ENCODE data around the gene PRKAR2A.
A peak's percentile ranks its signal among the peaks of the same experiment; 100 is the strongest.
"Not testable (repeated sequence)": the region's sequence is repeated elsewhere in the genome, so short reads cannot be mapped to it uniquely, and the experiment has no call there.

PRKAR2A gene

GRCh38 chr3:48725185-48725855 lies 122.4 kb downstream of the PRKAR2A start:
- DNase-seq: not testable (repeated sequence)

- DNase-seq: no peak
These were observed 123.9 kb downstream of the PRKAR2A start for GRCh38 chr3:48723725-48724124.

DNA sequence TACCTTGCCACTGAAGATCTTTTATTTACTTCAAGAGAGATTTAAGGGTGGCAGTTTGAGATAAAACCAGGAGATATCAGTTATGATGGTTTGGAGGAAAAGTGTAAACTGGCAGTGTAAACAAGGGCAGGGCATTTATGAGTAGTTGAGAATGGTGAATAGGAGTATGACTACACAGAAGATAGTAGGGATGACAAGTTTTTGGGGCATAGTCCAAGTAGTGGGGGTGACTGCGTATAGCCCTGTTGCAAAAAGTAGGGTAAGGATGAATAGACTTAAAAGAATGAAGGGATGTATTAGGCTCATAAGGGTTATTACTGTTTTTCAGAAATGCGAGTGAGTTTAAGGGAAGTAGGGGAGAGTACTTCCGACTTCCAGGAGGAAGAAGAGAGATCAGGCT lies 124.4 kb downstream of the PRKAR2A start:
- not testable (repeated sequence) for DNase-seq

DNA sequence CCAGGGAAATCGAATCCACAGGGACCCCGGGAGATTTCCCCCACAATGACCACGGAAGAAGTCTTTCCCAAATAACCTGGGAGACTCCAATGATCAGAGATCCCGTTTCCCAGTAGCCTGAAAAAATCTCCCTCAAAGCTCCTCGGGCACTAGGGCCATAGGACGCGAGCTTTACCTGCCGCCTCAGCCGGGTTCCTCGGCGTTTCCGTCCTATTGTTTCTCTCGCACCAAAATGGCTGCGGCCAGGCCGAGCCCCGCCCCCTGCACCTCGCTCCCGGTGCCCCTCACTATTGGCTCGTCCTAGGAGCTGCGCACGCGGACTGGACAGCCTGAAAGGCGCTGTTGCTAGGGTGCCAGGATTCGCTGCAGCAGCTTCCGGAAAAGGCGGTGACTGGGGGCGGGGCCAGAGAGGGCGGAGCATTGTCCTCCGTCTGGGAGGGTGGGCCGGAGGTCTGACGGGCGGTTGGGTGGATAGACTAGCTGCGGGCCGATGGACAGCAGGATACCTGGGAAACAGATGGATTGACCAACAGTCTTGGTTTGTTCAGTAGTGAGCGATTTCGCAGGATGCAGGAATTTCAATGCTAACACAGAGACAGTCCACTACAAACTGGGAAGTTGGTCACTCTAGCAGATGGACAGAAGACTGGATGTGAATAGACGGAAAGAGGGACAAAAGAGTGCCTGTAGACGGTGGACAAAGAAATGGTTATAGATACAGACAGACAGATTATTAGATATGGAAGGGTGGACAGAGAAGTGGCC lies 130.5 kb downstream of the PRKAR2A start, which contains the start of gene IP6K2:
Gene IP6K2 (minus strand): TSS at position 240 of the 765 bp plus-strand sequence. CDS start 21,930 bp downstream, outside the sequence.
- peak; percentile 97 for DNase-seq

DNA sequence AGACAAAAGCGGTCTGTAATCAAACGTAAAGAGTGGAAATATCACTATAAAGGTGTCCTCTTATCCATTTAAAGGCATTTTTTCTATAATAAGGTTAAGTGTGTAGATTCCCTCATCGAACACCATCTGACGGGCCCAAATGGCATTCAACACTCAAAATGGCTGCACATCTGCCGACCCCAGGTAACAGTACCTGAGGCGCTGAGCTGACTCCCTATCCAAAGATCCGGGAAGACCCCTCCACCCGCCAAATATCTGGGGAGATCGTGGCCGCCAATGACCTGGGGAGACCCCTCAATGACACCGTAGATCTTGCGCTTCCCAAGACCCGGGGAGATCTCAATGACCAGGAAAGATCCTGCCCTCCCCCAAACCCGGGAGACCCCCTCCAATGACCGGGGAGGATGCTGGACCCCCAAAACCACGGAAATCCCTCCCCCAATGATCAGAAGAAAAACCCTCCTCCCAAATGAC lies 131.1 kb downstream of the PRKAR2A start:
- no peak for DNase-seq

GRCh38 chr3:48715174-48715800 lies 132.4 kb downstream of the PRKAR2A start:
- DNase-seq: peak; percentile 20

DNA sequence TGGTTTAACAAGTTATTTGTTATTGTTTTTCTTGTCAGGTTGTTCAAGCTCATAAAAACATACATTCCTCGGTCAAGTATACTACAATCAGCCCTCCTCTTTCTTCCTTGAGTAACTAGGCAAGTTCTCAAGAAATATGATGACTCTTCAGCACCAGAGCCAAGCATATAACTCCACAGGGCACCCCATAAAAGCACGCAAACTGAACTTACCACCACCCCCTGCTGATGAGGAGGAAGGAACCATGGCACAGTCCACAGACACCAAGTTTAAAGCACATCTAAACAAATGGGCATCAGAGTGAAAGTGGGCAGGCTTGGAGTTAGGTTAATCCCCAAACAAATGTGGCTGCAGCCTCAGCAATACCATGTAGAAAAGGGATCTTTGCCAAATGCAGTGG lies 135.9 kb downstream of the PRKAR2A start:
- no peak for DNase-seq

- DNase-seq: no peak
These were observed 138.6 kb downstream of the PRKAR2A start for GRCh38 chr3:48709051-48709461.

GRCh38 chr3:48708481-48708889 lies 139.2 kb downstream of the PRKAR2A start:
- DNase-seq: peak; percentile 25

DNA sequence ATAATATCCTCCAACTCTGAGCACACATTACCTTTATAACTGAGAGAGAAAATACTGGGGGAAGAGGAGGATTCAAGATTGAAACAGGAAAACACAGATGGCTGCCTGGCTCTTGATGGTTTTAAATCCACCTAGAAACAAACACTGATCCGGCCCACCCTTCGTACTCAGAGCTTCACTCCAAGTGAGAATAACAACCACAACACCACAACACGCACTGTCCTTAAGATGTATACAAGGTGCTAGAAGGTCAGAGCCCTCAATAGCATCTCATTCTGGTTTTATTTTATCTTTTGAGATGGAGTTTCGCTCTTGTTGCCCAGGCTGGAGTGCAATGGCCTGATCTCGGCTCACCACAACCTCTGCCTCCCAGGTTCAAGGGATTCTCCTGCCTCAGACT lies 140.5 kb downstream of the PRKAR2A start:
- no peak for DNase-seq

- DNase-seq: no peak
These were observed 145.3 kb downstream of the PRKAR2A start for GRCh38 chr3:48702320-48702920.

DNA sequence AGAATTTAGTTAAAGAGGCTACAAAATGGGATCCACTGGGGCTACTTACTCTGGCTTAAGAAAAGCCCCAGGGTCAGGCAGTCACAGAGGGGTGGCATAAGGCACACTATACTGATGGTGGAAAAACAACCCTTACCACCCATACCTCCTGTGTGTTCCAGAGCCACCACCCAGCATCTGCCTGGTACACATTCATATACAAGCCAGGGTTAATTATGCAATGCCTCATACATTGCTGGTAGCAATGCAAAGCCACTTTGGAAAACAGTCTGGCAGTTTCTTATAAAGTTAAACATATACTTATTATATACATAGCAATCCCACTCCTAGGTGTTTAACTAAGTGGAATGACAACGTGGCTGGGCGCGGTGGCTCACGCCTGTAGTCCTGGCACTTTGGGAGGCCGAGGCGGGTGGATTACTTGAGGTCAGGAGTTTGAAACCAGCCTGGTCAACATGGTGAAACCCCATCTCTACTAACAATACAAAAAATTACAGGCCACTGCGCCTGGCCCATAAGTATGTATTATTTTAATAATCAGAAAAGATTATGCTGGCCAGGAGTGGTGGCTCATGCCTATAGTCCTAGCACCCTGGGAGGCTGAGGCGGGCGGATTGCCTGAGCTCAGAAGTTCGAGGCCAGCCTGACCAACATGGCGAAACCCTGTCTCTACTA lies 146.8 kb downstream of the PRKAR2A start:
- no peak for DNase-seq

DNA sequence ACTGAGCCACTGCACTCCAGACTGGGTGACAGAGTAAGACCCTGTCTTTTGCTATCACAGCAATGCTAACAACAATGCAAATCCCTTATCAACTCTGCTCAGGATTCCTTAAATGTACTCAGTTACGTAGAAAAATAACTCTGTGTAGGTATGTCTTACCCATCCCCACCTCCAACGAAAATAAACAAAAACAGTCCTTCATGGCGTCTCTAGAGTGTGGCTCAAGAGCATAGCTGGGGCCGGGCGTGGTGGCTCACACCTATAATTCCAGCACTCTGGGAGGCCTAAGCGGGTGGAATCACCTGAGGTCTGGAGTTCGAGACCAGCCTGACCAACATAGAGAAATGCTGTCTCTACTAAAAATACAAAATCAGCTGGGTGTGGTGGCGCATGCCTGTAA lies 148.8 kb downstream of the PRKAR2A start:
- DNase-seq: no peak

DNA sequence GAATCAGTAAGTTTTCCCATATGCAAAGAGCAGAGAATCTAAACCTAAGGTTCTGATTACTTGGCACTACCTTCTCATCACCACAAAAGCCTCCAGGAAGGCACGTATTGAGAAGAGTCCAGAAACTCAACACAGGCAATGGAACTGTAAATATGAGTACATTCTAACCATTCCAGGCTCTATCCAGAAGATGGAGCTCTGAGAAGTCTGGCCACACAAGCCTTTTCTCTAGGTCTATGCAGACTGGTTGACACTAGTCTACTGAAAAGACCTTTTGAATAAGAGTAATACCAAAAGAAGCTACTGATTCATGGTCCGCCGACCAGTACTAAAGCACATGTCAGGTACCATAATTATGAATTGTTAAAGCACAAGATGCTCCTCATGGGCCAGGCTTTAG lies 149.7 kb downstream of the PRKAR2A start:
- no peak for DNase-seq

GRCh38 chr3:48696601-48697000 lies 151.1 kb downstream of the PRKAR2A start:
- no peak for DNase-seq
